HCT116 (cell line): ENCODE results near the gene ZBTB38. TPM values are rescaled to one million over a fixed set of nuclear protein-coding genes. Genes with fewer than 3 reads are reported as not detected.

ENCODE experiments used
- ATAC-seq: fragments of 200-7000 bp; cut with Tn5 transposase; 2 replicates; pipeline ENCODE4 v1.9.1; 2020; ENCODE audit warnings: mild to moderate bottlenecking, moderate library complexity
- BruUV-seq: library from RNA; stranded (reverse); fragments of 400-500 nt; replicated peaks from 2 replicates; lab custom pipeline; 2021; lab: Mats Ljungman, UMichigan
- CTCF ChIA-PET: fragments of 300-600 bp; sonication (Branson Sonifier 250); formaldehyde crosslinking; loops from one replicate; lab custom pipeline; 2021; ENCODE audit warnings: antibody characterized with exemption; lab: Charles Lee
- POLR2A ChIA-PET: fragments of 300-600, 350-600 bp; sonication (Branson Sonifier 250); formaldehyde crosslinking; loops from one replicate; lab custom pipeline; 2021; ENCODE audit warnings: antibody characterized with exemption; lab: Charles Lee
- RAD21 ChIA-PET, 2 experiments: fragments of 300-600 bp; sonication (Branson Sonifier 250); formaldehyde crosslinking; loops; one replicate each; lab custom pipeline; 2023; ENCODE audit warnings: low total read pairs in 2 of 2; ENCODE audit not compliant: uncharacterized antibody in 2 of 2, unreplicated experiment in 2 of 2, low non-redundant PET in 1 of 2; lab: Charles Lee
- DNase-seq: peaks from one replicate; pipeline ENCODE4 v3.0.0-alpha.2; 2010; ENCODE audit warnings: low read depth, low spot score
- H2AFZ ChIP-seq: fragments of 200-600 bp; shearing (Covaris generic), sonication (generic); 2 replicates; pipeline ENCODE4 v1.6.1; 2017; ENCODE audit warnings: low read depth, mixed run types, mixed read lengths, antibody characterized with exemption, low read length; ENCODE audit not compliant: poor library complexity, severe bottlenecking
- H3K27ac ChIP-seq: 2 replicates; pipeline ENCODE4 v1.5.1; 2012; ENCODE audit warnings: low read depth, low read length
- H3K27me3 ChIP-seq: fragments of 200-600 bp; sonication (generic); 2 replicates; pipeline ENCODE4 v1.6.1; 2016; ENCODE audit warnings: mixed run types, low read length, mixed read lengths; ENCODE audit not compliant: insufficient read depth
- H3K36me3 ChIP-seq, 2 experiments: fragments of 200-500 bp in 1 of 2; fragments of 200-600 bp in 1 of 2; sonication (Bioruptor generic) in 1 of 2; sonication (generic) in 1 of 2; 2 replicates each; pipeline versions ENCODE4 v1.5.1 to v1.6.1; 2014 to 2016; ENCODE audit warnings: low read length in 2 of 2, inconsistent platforms in 1 of 2, mixed read lengths in 1 of 2, mixed run types in 1 of 2; ENCODE audit not compliant: insufficient read depth in 2 of 2, control insufficient read depth in 1 of 2
- H3K4me1 ChIP-seq, 2 experiments: fragments of 200-600 bp in 1 of 2; sonication (generic) in 1 of 2; 2 replicates each; pipeline versions ENCODE4 v1.5.1 to v1.6.1; 2012 to 2017; ENCODE audit warnings: low read length in 2 of 2, inconsistent platforms in 1 of 2, mild to moderate bottlenecking in 1 of 2, mixed read lengths in 1 of 2, mixed run types in 1 of 2, moderate library complexity in 1 of 2; ENCODE audit not compliant: insufficient read depth in 2 of 2, control insufficient read depth in 1 of 2
- H3K4me2 ChIP-seq: fragments of 200-600 bp; sonication (generic); 2 replicates; pipeline ENCODE4 v1.6.1; 2017; ENCODE audit warnings: mixed run types, low read length, mixed read lengths
- H3K4me3 ChIP-seq, 2 experiments: fragments of 200-600 bp in 1 of 2; sonication (generic) in 1 of 2; replicated peaks in 1 of 2; 2 replicates each; pipeline ENCODE4 v1.5.1; 2011 to 2016; ENCODE audit warnings: low read length in 2 of 2, control low read depth in 1 of 2, low read depth in 1 of 2, mild to moderate bottlenecking in 1 of 2, mixed read lengths in 1 of 2, mixed run types in 1 of 2
- H3K79me2 ChIP-seq: fragments of 200-600 bp; sonication (generic); 2 replicates; pipeline ENCODE4 v1.6.1; 2017; ENCODE audit warnings: mild to moderate bottlenecking, mixed run types, low read length, moderate library complexity, mixed read lengths; ENCODE audit not compliant: insufficient read depth
- H3K9ac ChIP-seq: fragments of 200-600 bp; sonication (generic); 2 replicates; pipeline ENCODE4 v1.6.1; 2016; ENCODE audit warnings: low read length, mixed read lengths
- H3K9me2 ChIP-seq: fragments of 200-600 bp; sonication (generic), shearing (Covaris generic); 2 replicates; pipeline ENCODE4 v1.6.1; 2017; ENCODE audit warnings: mixed run types, mild to moderate bottlenecking, moderate library complexity; ENCODE audit not compliant: insufficient read depth
- H3K9me3 ChIP-seq, 2 experiments: fragments of 200-500 bp in 1 of 2; fragments of 200-600 bp in 1 of 2; sonication (Bioruptor generic) in 1 of 2; sonication (generic) in 1 of 2; 2 replicates each; pipeline ENCODE4 v1.6.1; 2014 to 2017; ENCODE audit warnings: low read length in 2 of 2, mixed read lengths in 2 of 2, inconsistent platforms in 1 of 2, low read depth in 1 of 2, mild to moderate bottlenecking in 1 of 2, mixed run types in 1 of 2, moderate library complexity in 1 of 2; ENCODE audit not compliant: control insufficient read depth in 1 of 2, insufficient read depth in 1 of 2
- H4K20me1 ChIP-seq: fragments of 200-600 bp; sonication (generic), shearing (Covaris generic); 2 replicates; pipeline ENCODE4 v1.6.1; 2017; ENCODE audit warnings: mixed run types, mild to moderate bottlenecking, moderate library complexity; ENCODE audit not compliant: insufficient read depth
- ATF3 ChIP-seq: IDR thresholded peaks from 2 replicates; pipeline ENCODE4 v1.6.1; 2012
- CBX3 ChIP-seq: IDR thresholded peaks from 2 replicates; pipeline ENCODE4 v1.6.1; 2012; ENCODE audit warnings: low read depth
- EGR1 ChIP-seq: IDR thresholded peaks from 2 replicates; pipeline ENCODE4 v1.6.1; 2012; ENCODE audit warnings: low read depth
- POLR2A ChIP-seq: IDR thresholded peaks from 2 replicates; pipeline ENCODE4 v1.7.0; 2011; ENCODE audit warnings: borderline replicate concordance; ENCODE audit not compliant: insufficient read depth, insufficient read length; ENCODE audit errors: extremely low read depth
- POLR2AphosphoS5 ChIP-seq: IDR thresholded peaks from 2 replicates; pipeline ENCODE4 v1.6.1; 2011; ENCODE audit warnings: mild to moderate bottlenecking, low read depth, low read length, moderate library complexity
- TCF7L2 ChIP-seq: IDR thresholded peaks from 2 replicates; pipeline ENCODE4 v1.7.0; 2011; ENCODE audit warnings: borderline replicate concordance, inconsistent platforms; ENCODE audit not compliant: insufficient read depth, insufficient read length; ENCODE audit errors: extremely low read depth
- ZBTB33 ChIP-seq: IDR thresholded peaks from 2 replicates; pipeline ENCODE4 v1.6.1; 2011; ENCODE audit warnings: mild to moderate bottlenecking, low read length, moderate library complexity; ENCODE audit not compliant: insufficient replicate concordance; ENCODE audit errors: extremely low read depth
- intact Hi-C: fragments of 100-400 bp; cut with micrococcal nuclease; formaldehyde crosslinking; loops from 2 replicates; pipeline ENCODE4 v1.10.0; 2022
- total RNA-seq: library from RNA; stranded (reverse); gene quantifications from one replicate; pipeline ENCODE4 v1.2.1, GENCODE V29; 2021; ENCODE audit not compliant: unreplicated experiment
- TF ChIP-seq, protein P1 (sequence below): IDR thresholded peaks from 2 replicates; pipeline ENCODE4 v1.6.1; 2012

The ZBTB38 gene
- total RNA-seq, 1 experiment from 2014 or later, result 33.5 TPM

GRCh38 chr3:141370065-141370533, 1.8 kb downstream of the ZBTB38 start (continued):
- TF ChIP-seq ZBTB33, result no peak
- TF ChIP-seq, all 23 proteins: peak for 5

- Histone ChIP-seq H4K20me1 (no peaks in the 10 kb centered on the region), H3K27me3 (no peaks in the 10 kb centered on the region), H3K27ac (no peak overlapping the region), H2AFZ (no peak overlapping the region), H3K4me2 (no peak overlapping the region), H3K79me2 (no peaks in the 10 kb centered on the region), H3K9me3 (no peaks in the 10 kb centered on the region), H3K9ac (no peak overlapping the region), H3K36me3 (no peaks in the 10 kb centered on the region), H3K9me2 (no peaks in the 10 kb centered on the region), H3K4me3 (no peak overlapping the region), H3K4me1 (peaks cover 34 to 51% of the 10 kb centered on the region in 2 experiments)
- TF ChIP-seq ATF3 (no peak), POLR2AphosphoS5 (no peak), EGR1 (no peak), POLR2A (no peak), CBX3 (no peak), TCF7L2 (no peak)
- TF ChIP-seq, protein P1, sequence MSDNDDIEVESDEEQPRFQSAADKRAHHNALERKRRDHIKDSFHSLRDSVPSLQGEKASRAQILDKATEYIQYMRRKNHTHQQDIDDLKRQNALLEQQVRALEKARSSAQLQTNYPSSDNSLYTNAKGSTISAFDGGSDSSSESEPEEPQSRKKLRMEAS, result no peak
- ATAC-seq, result no peak
- ChIA-PET POLR2A (no interaction called here), RAD21 (no interaction called here), CTCF (interaction anchor here (1.0 to 1.6 kb wide), 3 partner anchors 60 to 83 kb away, joined by 3 to 4 read pairs (median 3); no protein-coding TSS in a partner anchor)
- BruUV-seq, result no TSS peak
- no peak for DNase-seq
- intact Hi-C loops, result no loop called here
Measured at GRCh38 chr3:141371882-141372281, 3.6 kb downstream of the ZBTB38 start.
